ENCODE results near the gene MEDAG. TPM values are rescaled to one million over a fixed set of nuclear protein-coding genes. Genes with fewer than 3 reads are reported as not detected.

The MEDAG gene
- total RNA-seq, 4 donors from 2014 or later, result 4.9 to 21.5 (median 8.7) TPM

DNA sequence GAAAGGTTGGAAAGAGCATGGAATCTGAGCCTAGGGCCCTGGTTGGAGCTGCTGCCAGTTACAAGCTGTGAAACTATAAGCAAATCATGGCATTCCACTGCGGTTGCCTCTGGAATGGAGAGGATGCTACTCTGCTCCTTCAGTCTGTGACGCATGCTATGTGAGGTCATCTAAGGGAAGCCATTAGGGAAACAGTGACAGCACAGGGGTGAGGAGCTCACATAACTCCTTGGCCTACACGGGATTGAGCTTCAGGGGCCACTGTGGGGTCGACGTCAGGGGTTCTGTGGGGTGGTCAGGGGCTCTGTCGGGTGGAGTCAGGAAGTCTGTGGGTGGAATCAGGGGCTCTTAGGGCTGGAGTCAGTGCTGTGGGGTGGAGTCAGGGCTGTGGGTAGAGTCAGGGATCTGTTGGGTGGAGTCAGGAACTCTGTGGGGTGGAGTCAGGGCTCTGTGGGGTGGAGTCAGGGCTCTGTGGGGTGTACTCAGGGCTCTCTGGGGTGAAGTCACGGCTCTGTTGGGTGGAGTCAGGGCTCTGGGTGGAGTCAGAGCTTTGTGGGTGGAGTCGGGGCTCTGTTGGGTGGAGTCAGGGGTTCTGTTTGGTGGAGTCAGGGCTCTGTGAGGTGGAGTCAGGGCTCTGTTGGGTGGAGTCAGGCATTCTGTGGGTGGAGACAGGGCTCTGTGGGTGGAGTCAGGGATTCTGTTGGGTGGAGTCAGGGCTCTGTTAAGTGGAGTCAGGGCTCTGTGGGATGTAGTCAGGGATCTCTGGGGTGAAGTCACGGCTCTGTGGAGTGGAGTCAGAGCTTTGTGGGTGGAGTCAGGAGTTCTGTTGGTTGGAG, 35.8 kb upstream of the MEDAG start:
- Histone ChIP-seq H3K27me3 (no peaks in the 10 kb centered on the region), H3K27ac (peak overlapping the region; percentile 24 to 72 (median 48)), H3K9me3 (no peaks in the 10 kb centered on the region), H3K4me1 (peaks cover 0 to 14% (median 0%) of the 10 kb centered on the region in 4 donors), H3K4me3 (no peak overlapping the region), H3K36me3 (no peaks in the 10 kb centered on the region)
- TF ChIP-seq POLR2A (IDR thresholded peaks at IDR 0.05) (no peak), CTCF (IDR thresholded peaks at IDR 0.05) (no peak)
- DNase-seq, result peak in 2 of 3 donors; percentile 61 to 69

DNA sequence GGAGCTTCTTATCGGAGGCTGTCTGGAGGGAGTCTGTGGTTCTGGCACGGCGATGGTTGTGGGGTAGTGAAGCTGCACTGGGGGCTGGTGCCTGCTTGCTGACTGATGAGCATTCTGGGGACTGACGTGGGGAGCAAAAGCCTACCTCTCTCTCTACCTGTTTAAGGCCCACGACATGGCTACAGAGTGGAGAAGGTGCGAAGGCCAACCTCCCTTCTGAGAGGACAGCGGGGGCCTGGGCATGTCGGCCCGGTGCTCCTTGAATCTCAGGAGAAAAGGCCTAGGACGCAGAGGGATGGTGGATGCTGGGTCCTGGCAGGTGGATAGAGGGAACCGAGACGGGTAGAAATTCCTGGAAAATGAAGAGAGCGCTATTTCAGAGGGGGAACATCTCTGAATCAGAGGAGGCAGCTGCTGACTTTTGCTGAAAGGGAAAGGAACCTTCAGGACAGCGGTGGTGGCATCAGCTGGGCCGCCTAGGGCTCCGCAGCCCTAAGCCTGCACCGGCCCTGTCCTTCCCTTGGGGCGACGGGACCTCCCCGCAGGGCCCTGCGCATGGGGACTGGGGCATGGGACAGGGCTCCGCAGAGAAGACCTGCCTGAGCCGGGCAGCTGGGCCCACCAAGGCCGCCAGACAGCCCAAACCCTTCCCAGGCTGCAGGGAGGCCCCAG, 35.0 kb upstream of the MEDAG start:
- H3K27ac ChIP-seq, result peak overlapping the region in 3 of 4 donors; percentile 8 to 72 (median 69)
- H3K36me3 ChIP-seq, result no peaks in the 10 kb centered on the region
- no peaks in the 10 kb centered on the region for H3K27me3 ChIP-seq
- DNase-seq, result no peak
- H3K9me3 ChIP-seq, result no peaks in the 10 kb centered on the region
- TF ChIP-seq CTCF (IDR thresholded peaks at IDR 0.05), result no peak
- TF ChIP-seq POLR2A (IDR thresholded peaks at IDR 0.05), result no peak
- no peak overlapping the region for H3K4me3 ChIP-seq
- H3K4me1 ChIP-seq, result peaks cover 0 to 10% (median 0%) of the 10 kb centered on the region in 4 donors

DNA sequence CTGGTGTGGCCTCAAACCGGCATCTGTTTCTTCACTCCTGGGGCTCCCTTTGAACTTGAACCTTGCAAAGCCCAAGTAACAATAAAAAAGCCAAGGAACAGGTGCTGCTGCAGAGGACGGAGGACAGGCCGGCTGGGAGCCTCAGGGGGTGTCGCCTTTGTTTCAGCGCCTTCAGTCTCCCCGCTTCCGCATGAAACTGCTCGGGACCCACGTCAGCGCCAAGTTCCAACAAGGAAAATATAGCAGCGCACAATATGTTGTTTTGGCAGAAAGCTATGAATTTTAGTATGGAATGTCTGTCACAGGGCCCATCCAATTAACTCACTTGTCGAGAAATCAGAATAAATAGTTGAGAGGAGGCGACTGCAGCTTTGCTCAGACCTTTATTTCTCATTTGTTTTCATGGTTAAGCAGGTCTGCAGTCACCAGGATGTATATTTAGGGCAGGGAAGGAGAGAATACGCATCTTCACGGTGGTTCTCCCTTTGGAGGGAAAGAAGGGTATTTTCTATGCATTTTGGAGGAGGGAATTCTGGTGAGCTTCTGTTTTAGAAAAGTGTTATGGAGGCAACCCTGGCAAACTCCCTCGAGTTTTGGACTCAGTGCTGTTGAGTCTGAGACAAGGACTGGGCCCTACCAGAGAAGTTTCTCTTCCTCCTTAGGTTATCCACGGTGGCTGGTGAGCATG, 34.3 kb upstream of the MEDAG start:
- Histone ChIP-seq H3K27me3 (no peaks in the 10 kb centered on the region), H3K27ac (peak overlapping the region in 1 of 4 donors; percentile 69), H3K36me3 (no peaks in the 10 kb centered on the region), H3K4me3 (no peak overlapping the region), H3K4me1 (peaks cover 0 to 10% (median 0%) of the 10 kb centered on the region in 4 donors), H3K9me3 (no peaks in the 10 kb centered on the region)
- TF ChIP-seq CTCF (IDR thresholded peaks at IDR 0.05), result no peak
- no peak for TF ChIP-seq POLR2A (IDR thresholded peaks at IDR 0.05)
- no peak for DNase-seq

GRCh38 chr13:30872276-30872594, 33.8 kb upstream of the MEDAG start:
- TF ChIP-seq CTCF (IDR thresholded peaks at IDR 0.05) (no peak), POLR2A (IDR thresholded peaks at IDR 0.05) (no peak)
- peak overlapping the region in 1 of 4 donors; percentile 3 for H3K27ac ChIP-seq

GRCh38 chr13:30872685-30873461, 33.2 kb upstream of the MEDAG start:
- Histone ChIP-seq H3K27me3 (no peaks in the 10 kb centered on the region), H3K4me1 (peaks cover 0 to 10% (median 0%) of the 10 kb centered on the region in 4 donors), H3K4me3 (no peak overlapping the region), H3K36me3 (no peaks in the 10 kb centered on the region), H3K9me3 (no peaks in the 10 kb centered on the region), H3K27ac (peak overlapping the region in 1 of 4 donors; percentile 3)
- TF ChIP-seq POLR2A (IDR thresholded peaks at IDR 0.05) (no peak), CTCF (IDR thresholded peaks at IDR 0.05) (no peak)
- peak in 1 of 3 donors; percentile 57 for DNase-seq

More at GRCh38 chr13:30872276-30872594, 33.8 kb upstream of the MEDAG start:
- Histone ChIP-seq H3K36me3 (no peaks in the 10 kb centered on the region), H3K9me3 (no peaks in the 10 kb centered on the region), H3K4me1 (peaks cover 0 to 10% (median 0%) of the 10 kb centered on the region in 4 donors), H3K27me3 (no peaks in the 10 kb centered on the region), H3K4me3 (no peak overlapping the region)
- DNase-seq, result no peak

Data from Peyer's patch (tissue), 4 donors.